ENCODE measurements around the gene CFAP43.
"Not testable (repeated sequence)": the region's sequence is repeated elsewhere in the genome, so short reads cannot be mapped to it uniquely, and the experiment has no call there.

Gene CFAP43

DNA sequence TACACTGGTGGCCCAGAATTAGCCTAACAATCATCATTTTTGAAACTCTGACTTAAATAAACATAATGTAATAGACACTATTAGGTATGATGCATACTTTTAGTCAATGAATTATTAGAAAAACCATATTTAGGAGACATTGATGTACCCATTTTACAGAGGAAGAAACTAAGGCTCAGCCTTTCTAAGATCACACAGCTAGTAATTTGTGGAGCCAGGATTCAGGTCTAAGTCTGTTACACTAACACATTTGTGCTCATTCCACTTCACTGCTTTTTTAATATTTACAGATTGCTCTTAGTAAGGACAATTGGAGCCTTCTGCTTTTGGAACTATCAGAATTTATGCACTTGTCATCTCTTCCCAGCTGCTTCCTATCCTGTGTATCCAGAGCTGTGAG is 8.9 kb downstream of the CFAP43 start:
- no peak for DNase-seq

DNA sequence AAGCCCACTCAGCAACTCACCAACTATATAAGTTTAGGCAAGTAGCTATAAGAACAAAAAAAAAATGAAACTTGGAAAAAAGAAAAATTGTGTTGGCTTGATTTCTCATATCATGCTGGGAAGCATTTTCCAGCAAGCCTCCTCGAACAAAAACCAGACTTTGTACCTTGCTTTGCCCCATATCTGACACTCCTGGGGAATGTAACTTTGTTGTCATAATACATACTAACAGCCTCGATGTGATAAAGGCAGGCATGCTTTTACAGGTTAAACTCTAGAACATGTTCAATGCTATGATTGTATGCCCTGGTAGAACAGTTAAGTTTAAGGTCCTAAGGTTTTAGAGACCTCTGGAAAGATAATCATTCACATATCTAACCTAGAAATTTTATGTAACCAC is 11.6 kb downstream of the CFAP43 start:
- no peak for DNase-seq

DNA sequence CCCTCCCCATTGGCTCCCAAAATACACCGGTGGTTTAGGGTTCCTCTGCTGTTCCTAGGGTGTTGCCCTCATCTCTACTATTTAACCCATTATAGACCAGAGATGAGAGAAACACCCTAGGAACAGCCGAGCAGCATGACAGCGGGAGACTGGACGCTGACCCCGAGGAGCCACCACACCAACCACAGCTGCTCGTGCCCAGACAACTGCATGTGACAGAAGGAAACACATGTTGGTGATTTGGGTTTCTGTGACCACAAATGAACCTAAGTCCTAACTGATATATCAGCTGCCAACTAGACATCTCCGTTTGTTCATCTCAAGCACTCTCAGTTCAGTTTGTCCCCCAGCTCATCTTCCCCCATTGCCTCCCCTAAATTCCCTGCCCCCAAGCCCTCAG is 13.4 kb downstream of the CFAP43 start:
- DNase-seq, result no peak

DNA sequence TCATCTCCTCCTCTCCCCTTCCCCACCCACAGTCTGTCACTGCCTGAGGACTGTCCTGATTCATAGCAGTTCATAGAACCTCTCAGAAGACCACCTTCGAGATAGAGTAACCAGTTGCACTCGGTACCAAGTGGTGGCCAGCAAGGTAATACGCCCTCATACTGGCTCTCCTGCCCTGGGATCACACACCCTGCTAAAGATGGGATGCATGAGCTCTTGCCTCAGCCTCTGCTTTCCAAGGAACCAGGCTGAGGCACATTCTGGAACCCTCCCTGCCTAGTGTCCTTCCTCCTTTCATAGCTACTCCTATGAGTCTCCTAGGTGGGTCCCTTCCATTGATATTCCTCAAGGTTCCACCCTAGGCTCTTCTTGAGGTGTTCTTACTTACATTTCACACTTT is 15.5 kb downstream of the CFAP43 start:
- DNase-seq, result no peak

DNA sequence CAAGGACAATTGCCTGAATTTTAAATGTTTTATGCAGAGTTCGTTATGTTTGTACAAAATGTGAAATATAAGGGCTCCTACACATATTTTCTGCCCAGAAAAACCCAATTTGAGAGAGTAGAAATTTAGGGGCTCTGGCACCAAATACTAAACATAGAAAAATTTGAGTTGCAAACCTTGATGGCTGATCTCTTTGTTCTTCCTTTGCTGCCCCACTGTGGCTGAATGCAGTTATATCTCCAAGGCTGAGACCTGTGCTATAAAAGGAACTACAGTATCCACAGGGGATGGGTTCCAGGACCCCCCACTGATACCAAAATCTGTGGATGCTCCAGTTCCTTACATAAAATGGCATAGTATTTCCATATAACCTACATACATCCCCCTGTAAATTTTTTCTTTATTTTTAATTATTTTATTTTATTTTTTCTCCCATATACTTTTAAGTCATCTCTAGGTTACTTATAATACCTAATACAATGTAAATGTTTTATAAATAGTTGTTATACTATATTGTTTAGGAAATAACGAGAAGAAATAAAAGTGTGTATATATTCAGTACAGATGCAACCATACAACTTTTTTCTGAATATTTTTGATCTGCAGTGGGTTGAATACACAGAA is 22.5 kb downstream of the CFAP43 start:
- no peak for DNase-seq

DNA sequence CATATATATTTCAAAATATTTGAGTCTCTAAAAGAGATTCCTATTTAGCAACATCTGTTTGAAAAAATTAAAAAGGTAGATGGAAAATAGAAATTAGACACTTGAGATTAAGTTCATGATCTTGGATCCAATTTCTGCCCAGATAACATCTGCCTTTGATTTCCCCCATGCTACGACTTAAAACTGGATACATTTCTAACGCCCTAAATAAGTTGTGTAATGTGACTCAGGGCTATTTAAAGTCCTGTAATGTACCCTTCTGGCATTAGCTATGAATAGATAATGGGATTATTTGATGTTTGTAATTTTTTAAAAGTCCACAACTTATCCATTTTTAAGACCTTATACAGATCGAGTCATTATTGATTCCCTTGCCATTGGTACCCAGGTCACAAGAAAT is 23.4 kb downstream of the CFAP43 start:
- no peak for DNase-seq

DNA sequence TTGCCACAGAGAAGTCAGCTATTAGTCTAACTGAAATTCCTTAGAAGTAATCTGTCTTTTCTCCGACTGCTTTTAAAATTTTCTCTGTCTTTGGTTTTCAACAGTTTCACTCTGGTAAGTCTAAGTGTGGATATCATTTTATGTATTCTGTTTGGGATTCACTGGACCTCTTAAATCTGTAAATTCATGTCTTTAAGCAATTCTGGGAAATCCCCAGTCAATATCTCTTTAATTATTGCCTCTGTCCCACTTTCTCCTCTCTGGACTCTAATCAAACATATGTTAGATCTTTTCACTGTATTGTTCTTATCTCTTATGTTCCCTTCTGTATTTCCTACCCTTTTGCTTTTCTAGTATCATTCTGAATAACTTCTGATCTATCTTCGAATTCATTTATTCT is 29.9 kb downstream of the CFAP43 start:
- no peak for DNase-seq

DNA sequence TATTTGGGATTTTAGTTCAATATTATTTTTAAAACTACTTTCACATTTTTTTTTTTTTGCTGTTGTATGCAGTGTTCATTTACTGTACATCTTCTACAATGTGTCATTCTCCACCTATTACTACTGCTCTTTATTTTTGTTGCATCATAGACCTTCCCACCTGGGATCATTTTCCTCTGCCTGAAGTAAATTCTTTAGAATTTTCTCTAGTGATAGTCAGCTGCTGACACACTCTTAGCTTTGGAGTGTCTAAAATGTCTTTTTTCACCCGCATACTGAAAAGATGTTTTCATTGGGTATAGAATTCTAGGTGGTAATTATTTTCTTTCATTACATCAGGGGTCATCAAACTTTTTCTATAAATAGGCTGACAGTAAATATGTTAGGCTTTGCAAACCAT is 30.5 kb downstream of the CFAP43 start:
- no peak for DNase-seq

DNA sequence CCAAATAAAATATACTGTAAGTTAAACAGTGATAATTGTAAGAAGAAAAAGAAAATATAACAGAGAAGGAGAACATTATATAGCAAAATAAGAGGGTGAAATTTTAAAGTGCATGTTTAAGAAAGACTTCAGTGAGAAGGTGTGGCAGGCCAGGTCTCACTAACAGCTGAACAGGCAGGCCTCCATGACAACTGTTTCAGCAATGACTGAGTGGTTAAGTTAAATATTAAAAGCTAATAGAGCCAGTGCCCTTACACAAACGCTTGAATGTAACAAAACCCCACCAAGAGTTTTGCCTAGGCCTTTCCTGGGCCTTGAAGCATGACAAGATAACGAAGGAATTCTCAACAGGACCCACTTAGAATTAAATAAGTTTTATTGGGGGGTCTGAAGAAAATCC is 32.6 kb downstream of the CFAP43 start:
- DNase-seq, result no peak

DNA sequence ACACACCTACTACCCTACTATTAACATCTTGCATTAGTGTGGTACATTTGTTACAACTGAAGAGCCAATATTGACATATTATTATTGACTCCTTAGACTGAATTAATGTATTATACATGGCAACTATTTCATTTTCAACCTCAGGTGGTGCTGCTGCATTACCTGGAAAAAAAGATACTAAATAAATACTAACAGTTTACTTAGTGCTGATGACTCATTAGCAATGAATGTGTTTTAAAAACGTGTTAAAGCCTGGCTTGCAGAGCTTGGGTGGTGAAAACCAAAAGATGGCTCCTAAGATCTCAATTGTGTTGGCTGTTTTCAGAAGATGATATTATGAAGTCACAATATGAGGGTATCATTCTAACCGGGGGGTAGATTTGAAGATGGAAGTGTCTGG is 34.8 kb downstream of the CFAP43 start:
- no peak for DNase-seq

DNA sequence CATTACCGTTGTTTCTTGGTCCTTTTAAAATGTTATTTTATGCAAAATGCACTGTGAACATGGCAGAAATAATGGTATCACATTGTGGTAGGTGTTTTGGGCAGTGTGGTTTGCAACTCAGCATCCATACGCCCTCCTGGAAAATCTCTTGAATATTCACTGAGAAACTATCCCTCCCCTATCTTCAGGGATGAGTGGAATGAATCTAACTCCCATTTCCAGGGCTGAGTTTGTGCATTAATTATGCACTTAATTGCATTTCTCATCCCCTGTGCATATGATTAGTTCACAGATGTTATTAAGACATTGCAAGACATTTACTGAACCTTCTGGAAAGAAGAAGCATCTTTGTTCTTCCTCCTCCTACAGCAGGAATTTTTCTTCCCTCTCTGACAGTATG is 36.5 kb downstream of the CFAP43 start:
- DNase-seq, result no peak

DNA sequence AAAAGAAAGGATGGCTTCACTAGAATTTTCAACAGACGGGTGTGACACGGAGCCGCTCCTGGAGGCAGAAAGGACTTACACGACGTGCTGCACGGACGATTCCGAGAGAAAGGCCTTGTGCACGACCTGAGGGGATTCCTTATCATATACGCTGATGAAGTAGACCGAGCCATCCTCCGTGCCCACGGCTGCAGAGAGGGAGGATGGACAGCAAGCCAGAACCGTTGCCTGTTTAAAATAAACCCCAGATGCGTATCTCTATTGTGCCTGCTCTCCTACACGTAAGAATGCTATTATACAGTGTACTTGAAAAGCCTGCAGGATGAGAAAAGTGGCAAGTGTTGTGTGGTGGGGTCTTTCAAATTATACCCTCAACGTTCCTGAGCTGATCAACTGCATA is 38.4 kb downstream of the CFAP43 start:
- no peak for DNase-seq

DNA sequence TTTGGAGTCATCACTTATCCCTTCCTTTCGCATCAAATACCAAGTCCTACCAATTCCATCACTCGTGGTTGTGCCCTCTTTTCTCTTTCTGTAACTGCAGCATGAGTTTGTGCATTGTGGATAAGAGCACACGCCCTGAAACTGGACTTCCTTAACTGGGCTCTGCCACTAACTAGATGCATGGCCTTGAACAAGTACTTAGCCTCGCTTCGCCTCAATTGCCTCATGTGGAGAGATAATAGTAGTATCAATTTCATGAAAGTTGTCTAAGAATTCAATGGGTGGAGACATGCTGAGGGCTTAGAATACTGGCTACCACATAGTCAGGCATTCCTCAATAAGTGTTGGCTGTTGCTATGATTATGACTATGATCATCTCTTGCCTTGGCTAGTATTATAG is 41.5 kb downstream of the CFAP43 start:
- DNase-seq, result no peak

DNA sequence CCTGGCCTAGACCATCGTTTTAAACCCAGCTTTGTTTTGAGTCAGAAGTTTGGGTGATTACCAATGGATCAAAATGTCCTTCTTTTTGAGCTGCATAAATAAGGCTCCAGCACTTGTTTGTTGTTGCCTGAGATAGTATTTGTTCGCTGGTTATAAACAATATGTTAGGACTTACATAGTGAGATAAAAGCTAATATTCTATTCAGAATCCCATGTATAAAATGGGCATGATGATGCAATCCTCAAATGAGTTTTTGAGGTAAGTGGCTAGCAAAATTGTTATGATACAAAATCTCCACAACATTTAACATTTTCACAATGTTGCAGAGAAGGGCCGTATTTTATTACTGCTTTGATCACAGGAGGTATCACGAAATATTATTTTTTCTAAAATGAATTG is 48.5 kb downstream of the CFAP43 start:
- no peak for DNase-seq

DNA sequence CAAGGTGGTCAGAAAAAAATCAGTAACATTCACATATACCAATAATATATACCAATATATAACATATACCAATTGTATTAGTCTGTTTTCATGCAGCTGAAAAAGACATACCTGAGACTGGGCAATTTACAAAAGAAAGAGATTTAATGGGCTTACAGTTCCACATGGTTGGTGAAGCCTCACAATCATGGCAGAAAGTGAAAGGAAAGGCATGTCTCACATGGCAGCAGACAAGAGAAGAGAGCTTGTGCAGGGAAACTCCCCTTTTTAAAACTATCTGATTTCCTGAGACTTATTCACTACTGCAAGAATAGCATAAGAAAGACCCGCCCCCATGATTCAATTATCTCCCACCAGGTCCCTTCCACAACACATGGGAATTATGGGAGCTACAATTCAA is 58.0 kb downstream of the CFAP43 start:
- DNase-seq, result not testable (repeated sequence)

DNA sequence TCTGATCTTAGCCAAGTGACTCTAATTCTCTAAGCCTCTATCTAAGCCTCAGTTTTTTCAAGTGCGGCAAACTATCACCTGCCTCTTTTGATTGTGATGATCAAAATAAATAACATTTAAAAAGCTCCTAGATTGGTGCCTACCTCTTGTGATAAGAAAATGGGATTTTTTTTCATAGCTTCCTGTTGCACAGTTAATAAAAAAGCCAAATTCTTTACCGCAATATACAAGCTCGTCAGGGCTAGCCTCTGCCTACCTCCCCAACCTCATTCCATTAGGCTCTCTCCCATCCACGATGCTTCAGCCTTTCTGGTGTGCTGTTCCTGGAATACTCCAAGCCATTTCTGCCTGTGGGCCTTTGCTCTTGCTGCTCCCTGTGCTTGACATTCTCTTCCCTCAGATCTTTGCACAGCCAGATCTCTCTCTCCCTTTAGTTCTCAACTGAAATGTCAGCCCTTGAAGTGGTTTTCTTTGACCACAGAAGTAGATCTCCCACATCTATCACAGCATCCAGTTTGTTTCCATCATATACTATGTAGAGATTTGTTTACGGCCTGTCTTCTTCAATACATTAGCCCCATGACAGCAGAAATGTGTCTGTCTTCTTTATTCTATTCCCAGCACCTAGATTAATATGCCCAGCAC is 61.4 kb downstream of the CFAP43 start:
- no peak for DNase-seq

DNA sequence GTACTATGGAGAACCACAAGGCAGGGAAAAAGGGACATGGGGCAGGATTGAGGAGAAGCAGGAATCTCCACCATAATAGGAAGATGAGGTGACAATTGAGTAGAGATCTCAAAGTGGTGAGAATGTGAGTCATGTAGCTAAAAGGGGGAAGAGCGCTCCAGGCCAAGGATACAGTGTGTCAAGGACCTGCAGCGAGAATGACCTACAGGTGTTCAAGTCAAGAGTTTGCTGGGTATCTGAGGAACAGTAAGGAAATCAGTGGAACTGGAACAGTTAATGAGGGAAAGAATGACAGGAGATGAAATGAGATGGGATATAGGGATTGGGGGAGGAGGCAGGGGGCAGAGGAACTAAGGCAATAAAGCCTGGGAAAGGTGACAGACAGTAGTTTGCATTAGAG is 76.6 kb downstream of the CFAP43 start:
- no peak for DNase-seq

DNA sequence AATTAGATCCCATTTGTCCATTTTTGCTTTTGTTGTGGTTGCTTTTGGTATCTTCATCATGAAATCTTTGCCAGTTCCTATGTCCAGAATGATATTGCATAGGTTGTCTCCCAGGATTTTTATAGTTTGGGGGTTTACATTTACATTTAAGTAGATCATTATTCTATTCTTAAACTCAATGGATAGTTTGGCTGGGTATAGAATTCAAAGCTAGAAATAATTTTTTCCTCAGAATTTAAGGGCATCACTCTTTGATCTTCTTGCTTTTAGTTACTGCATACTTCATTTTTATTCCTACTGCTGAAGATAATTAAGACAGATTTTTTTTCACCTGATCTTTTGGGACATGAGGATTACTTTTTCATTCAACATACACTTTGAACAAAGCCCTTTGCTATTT is 80.4 kb downstream of the CFAP43 start:
- DNase-seq, result no peak

DNA sequence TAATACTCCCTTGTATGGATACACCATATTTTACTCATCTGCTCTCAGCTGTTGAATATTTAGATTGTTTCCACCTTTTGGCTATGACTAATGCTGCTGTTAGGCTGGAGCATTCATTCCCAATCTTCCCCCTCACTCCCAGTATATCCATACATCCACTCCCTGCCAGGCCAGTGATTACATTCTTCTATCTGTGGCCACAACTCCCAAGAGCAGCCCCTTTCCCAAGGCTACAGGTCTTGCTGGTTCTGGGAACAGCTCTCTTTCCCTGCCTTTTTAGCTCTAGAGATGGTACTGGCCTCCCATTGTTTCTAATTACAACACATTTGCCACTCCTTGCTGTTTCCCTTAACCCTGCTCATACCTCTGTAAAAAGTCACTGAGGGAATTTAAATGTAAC is 82.0 kb downstream of the CFAP43 start:
- no peak for DNase-seq

DNA sequence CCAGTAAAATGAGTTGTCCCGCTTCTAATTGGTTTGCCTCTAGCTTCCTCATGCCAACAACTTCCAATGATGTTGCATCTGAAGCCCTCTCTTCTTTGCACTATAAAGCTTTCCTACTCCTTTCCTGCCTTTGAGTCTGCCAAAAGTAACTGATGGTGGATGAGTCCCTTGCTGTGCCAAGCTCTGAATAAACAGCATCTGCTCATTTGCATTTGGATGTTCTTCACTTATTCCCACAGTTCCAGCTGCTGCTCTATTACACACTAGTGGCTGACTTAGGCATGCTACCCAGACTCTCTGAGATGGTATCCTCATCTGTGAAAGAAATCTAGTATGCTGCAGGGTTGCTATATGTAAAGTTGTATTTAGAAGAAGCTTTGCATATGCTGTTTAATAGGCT is 85.3 kb downstream of the CFAP43 start:
- no peak for DNase-seq

DNA sequence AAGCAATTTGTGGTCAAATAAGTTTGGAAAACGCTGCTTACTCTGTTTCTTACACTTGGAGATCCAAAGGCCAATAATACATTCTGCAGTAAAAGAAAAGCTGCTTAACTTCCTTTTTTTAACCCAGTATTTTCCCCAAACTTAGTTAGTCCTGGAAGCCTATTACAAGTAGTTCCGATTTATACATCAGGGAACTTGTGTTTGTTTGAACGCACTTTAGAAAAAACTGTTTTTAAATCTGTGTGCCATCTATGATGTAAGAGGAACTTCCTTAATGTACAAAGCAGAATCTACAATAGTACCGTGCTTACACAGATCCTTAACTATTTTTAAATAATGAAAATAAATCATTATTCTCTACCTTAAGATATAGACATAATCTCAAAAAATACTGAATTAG is 87.2 kb downstream of the CFAP43 start:
- no peak for DNase-seq

DNA sequence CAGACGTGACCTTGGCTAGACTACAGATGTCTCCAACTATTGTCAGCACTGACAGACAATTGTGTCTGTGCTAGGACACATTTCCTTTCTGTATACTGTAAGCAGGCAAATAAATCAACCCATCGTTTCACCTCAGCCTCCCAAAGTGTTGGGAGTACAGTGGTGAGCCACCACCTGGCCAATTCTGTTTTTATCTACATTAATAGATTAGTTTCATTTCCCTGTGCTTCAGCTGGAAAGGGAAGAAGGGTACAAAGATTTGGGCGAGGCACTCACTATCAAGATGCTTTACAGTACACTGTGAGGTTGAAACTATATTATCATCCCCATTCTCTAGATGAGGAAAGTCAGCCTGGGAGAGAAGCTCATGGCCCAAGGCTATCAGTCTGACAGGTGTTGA is 88.3 kb downstream of the CFAP43 start:
- no peak for DNase-seq

DNA sequence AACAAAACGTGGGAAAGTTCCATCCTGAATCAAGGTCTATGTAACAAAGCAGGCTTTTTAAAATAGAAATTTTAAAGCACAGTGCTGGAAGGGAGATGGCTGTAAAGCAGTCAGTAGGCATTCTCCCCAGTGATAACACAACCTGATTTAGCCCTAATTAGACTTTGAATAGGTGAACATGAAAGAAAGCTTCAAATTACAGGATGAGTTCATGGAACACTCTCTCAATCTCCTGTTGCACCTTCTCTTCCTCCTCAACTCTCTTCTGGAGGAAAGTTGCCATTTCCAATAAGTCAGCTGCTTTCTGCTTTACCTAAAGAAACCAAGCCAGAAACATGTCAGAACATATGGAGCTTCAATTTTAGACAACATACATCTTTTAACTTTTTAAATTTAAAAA is 90.1 kb downstream of the CFAP43 start:
- no peak for DNase-seq

DNA sequence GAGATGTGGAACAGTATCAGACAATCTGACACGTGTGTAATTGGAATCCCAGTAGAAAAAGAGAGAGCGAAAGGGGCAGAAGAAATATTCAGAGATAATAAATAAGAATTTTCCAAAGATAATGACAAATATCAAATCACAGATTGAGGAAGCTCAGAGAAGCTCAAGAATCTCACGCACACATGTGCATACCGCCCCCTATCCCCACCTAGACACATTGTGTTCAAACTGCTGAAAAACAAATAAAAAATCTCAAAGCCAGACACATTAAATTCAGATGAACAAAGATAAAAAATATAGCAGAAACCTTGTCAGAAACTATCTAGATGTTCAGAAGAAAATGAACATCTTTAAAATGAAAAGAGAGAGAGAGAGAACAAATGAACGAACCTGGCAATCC is 92.9 kb downstream of the CFAP43 start:
- DNase-seq, result no peak

DNA sequence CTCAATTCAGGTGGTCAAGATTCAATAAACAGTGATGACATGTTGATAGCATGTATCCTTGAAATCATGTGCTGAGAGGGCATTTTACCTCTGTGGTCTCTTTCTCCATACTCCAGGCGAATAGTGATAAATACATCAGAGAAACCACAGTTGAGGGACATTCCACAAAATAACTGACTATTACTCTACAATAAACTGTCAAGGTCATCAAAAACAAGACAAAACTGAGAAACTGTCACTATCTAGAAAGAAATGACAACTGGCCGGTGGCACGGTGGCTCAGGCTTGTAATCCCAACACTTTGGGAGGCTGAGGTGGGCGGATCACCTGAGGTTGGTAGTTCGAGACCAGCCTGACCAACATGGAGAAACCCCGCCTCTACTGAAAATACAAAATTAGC is 94.0 kb downstream of the CFAP43 start:
- DNase-seq, result no peak

Data from activated gamma-delta T cell (primary cell).